NB4 (cell line): ENCODE data around the gene PRDM7.

Source experiments
- MYC ChIP-seq: IDR thresholded peaks from 2 replicates; pipeline ENCODE4 v1.6.1; 2011; ENCODE audit warnings: low read depth, low read length
- TF ChIP-seq, protein P1 (sequence below): IDR thresholded peaks from one replicate; pipeline ENCODE4 v1.5.1; 2012; ENCODE audit warnings: low read depth, low read length
- TF ChIP-seq, protein P2 (sequence below): IDR thresholded peaks from 2 replicates; pipeline ENCODE4 v1.6.1; 2011; ENCODE audit warnings: low read depth, low read length

DNA sequence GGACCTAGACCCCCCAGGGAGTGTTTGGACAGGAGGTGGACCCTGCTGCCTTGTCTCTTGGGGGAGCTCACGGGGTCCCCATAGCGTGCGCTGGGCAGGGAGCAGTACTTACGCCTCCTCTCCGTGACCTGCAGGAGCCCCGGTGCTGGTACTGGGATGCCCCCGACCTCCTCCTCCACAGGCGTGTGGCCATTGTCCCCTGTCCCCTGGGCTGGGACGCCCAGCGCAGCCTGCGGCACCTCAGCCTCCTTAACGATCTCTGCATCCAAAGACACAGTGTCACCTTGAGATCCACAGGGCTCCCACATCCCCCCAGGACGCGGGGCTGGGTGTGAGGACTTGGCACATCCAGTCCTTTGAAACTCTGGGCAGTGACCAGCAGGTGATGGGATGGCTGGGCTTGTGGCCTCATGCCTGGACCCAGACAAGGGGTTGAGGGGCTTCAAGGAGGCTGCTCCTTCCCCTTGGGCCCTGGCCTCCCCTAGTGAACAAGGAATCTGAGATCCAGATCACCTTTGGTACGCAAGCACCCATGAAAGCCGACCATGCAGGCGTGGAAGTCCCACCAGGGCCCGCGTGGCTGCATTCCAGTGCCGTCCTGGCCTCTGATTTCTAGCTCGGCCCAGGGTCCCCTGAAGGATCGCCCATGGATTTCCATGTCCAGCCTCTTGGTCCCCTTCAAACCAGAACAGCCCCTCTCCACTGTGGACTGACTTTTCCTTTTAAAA, 67.8 kb downstream of the PRDM7 start:
- TF ChIP-seq, protein P1, sequence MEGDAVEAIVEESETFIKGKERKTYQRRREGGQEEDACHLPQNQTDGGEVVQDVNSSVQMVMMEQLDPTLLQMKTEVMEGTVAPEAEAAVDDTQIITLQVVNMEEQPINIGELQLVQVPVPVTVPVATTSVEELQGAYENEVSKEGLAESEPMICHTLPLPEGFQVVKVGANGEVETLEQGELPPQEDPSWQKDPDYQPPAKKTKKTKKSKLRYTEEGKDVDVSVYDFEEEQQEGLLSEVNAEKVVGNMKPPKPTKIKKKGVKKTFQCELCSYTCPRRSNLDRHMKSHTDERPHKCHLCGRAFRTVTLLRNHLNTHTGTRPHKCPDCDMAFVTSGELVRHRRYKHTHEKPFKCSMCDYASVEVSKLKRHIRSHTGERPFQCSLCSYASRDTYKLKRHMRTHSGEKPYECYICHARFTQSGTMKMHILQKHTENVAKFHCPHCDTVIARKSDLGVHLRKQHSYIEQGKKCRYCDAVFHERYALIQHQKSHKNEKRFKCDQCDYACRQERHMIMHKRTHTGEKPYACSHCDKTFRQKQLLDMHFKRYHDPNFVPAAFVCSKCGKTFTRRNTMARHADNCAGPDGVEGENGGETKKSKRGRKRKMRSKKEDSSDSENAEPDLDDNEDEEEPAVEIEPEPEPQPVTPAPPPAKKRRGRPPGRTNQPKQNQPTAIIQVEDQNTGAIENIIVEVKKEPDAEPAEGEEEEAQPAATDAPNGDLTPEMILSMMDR, result no peak
- TF ChIP-seq, protein P2, sequence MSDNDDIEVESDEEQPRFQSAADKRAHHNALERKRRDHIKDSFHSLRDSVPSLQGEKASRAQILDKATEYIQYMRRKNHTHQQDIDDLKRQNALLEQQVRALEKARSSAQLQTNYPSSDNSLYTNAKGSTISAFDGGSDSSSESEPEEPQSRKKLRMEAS, result no peak
- TF ChIP-seq MYC, result no peak
